ENCODE data around the gene PDZK1IP1.
A peak's percentile ranks its signal among the peaks of the same experiment; 100 is the strongest.

DNA sequence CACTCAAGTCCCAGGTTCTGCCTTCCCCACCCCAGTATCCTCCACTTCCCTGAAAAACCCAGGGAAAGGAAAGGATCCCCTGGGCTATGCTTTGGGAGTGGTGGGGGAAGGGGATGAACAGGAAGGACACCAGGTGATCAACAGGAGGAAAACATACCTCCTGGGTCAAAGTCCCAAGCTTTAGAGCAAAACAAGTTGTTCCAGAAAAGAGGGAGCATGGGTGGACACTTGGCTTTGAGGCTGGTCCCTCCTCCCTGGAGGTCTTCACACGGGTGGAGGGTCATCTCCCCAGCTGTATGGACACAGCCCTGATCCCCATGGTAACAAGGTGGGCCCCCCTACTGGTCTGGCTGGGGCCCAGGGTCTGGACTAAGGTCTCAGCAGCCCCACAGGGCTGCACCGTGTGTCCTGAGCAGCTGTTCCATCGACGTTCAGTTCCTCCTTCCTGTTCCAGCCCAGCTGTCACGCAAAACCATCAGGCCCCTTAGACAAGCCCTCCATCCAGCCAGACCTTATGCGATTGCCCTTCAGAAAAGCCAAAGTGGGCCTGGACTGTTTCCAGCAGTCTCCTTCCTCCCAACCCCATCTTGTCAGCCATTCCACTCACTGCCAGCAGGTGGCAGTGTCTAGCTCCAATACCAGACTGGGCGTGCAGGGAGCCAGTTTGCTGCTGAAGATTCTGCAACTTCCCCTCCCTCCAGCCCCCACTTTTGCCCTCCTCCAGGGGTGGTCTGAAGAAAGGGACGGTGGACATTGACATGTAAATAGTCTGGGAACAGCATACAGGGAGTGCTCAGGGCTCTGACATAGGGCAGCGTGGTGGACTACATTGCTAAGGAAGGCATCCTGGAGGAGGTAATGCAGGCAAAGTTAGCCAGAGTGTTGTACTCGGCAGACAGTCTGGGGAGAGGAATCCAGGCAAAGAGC is 2.9 kb upstream of the PDZK1IP1 start:
- TF ChIP-seq, protein P1, sequence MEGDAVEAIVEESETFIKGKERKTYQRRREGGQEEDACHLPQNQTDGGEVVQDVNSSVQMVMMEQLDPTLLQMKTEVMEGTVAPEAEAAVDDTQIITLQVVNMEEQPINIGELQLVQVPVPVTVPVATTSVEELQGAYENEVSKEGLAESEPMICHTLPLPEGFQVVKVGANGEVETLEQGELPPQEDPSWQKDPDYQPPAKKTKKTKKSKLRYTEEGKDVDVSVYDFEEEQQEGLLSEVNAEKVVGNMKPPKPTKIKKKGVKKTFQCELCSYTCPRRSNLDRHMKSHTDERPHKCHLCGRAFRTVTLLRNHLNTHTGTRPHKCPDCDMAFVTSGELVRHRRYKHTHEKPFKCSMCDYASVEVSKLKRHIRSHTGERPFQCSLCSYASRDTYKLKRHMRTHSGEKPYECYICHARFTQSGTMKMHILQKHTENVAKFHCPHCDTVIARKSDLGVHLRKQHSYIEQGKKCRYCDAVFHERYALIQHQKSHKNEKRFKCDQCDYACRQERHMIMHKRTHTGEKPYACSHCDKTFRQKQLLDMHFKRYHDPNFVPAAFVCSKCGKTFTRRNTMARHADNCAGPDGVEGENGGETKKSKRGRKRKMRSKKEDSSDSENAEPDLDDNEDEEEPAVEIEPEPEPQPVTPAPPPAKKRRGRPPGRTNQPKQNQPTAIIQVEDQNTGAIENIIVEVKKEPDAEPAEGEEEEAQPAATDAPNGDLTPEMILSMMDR (IDR thresholded peaks at IDR 0.05; ENCODE audit: insufficient read depth, low read length), result peak; percentile 95
- no peak for TF ChIP-seq GABPA (IDR thresholded peaks at IDR 0.05; ENCODE audit: low read depth)
